Measurements from ENCODE around the gene ALCAM.

The ALCAM gene

DNA sequence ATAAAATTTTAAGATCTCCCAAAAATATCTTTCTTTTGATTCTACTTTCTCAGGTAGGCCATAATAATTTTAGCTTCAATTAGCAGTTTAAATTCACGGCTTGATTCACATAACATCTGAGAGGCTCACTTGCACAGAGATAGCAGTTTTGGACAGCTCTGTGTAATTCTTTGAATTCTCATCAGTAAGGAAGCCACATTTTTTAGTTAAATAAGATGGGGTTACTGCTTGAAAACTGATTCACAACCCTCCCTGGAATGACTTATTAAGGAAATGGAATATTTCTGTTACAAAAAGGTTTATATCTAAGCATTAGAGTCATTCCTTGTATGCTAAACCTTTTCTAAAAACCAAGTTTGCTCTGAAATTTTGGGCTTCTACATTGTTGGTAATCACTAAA, 212.7 kb downstream of the ALCAM start (continued):
- TF ChIP-seq ZNF423 (tag by site-specific recombination; IDR thresholded peaks at IDR 0.05) (no peak), ZNF350 (tag by site-specific recombination; IDR thresholded peaks at IDR 0.05) (no peak), ZNF677 (tag by site-specific recombination; IDR thresholded peaks at IDR 0.05) (no peak), EGR2 (tag by site-specific recombination; IDR thresholded peaks at IDR 0.05; ENCODE audit: low read depth) (no peak)
- TF ChIP-seq, protein P1, sequence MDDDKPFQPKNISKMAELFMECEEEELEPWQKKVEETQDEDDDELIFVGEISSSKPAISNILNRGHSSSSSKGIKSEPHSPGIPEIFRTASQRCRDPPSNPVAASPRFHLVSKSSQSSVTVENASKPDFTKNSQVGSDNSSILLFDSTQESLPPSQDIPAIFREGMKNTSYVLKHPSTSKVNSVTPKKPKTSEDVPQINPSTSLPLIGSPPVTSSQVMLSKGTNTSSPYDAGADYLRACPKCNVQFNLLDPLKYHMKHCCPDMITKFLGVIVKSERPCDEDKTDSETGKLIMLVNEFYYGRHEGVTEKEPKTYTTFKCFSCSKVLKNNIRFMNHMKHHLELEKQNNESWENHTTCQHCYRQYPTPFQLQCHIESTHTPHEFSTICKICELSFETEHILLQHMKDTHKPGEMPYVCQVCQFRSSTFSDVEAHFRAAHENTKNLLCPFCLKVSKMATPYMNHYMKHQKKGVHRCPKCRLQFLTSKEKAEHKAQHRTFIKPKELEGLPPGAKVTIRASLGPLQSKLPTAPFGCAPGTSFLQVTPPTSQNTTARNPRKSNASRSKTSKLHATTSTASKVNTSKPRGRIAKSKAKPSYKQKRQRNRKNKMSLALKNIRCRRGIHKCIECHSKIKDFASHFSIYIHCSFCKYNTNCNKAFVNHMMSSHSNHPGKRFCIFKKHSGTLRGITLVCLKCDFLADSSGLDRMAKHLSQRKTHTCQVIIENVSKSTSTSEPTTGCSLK (tag by site-specific recombination; IDR thresholded peaks at IDR 0.05): no peak
- TF ChIP-seq, protein P2, sequence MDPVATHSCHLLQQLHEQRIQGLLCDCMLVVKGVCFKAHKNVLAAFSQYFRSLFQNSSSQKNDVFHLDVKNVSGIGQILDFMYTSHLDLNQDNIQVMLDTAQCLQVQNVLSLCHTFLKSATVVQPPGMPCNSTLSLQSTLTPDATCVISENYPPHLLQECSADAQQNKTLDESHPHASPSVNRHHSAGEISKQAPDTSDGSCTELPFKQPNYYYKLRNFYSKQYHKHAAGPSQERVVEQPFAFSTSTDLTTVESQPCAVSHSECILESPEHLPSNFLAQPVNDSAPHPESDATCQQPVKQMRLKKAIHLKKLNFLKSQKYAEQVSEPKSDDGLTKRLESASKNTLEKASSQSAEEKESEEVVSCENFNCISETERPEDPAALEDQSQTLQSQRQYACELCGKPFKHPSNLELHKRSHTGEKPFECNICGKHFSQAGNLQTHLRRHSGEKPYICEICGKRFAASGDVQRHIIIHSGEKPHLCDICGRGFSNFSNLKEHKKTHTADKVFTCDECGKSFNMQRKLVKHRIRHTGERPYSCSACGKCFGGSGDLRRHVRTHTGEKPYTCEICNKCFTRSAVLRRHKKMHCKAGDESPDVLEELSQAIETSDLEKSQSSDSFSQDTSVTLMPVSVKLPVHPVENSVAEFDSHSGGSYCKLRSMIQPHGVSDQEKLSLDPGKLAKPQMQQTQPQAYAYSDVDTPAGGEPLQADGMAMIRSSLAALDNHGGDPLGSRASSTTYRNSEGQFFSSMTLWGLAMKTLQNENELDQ (tag by site-specific recombination; IDR thresholded peaks at IDR 0.05; ENCODE audit: low read depth): no peak

DNA sequence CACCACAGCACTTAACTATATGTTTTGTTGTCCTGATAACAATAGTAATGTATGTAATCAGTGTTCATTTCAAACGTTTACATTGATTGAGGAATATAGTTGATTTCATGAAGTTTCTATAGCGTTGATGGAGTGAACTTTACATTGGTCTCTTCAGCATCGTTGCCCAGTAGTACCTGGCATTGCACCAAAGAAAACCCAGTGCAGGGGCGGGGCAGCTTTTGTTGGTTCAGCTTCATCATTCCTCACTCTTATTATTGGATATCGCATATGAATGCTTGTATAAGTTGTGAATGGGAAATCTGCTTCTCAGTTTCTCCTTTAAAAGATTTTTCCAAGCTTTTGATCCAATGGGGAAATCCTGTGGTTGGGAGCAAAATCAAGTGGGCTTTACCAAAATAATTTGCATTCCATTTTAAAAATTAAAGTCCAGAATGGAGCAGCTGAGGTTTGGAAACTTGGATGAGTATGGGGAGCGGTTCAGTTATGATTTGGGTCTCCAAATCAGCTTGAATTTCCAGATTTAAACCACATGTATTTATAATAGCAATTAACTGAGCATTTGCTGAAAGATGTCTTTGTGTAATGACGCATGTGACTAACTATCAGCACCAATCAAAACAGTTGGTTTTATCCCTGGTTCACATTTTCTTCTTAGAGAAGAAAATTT, 213.7 kb downstream of the ALCAM start:
- no peak overlapping the region for H3K27ac ChIP-seq (ENCODE audit: extremely low read depth, low read depth, low read length)
- H3K36me3 ChIP-seq (ENCODE audit: control insufficient read depth in 2 of 2, insufficient read depth in 1 of 2, low read length in 2 of 2): peaks cover 0 to 2% of the 10 kb centered on the region in 2 experiments; a peak in 1 of 3 replicates
- CTCF ChIA-PET: interaction anchor here (1.0 kb wide), 1 partner anchor 14 kb away, joined by 3 read pairs; no protein-coding TSS in a partner anchor
- POLR2A ChIA-PET: no interaction called here
- H3K4me3 ChIP-seq (ENCODE audit: low read depth, low read length): no peak overlapping the region
- no peaks in the 10 kb centered on the region for H3K9me3 ChIP-seq (ENCODE audit: control insufficient read depth, insufficient read depth, low read depth, low read length)
- no peaks in the 10 kb centered on the region for H3K4me1 ChIP-seq (ENCODE audit: control insufficient read depth, insufficient read depth, low read length)
- no peak for TF ChIP-seq ZNF660 (tag by site-specific recombination; IDR thresholded peaks at IDR 0.05)
- TF ChIP-seq ZNF18 (tag by site-specific recombination; IDR thresholded peaks at IDR 0.05): no peak
- no peak for TF ChIP-seq ZSCAN16 (tag by site-specific recombination; IDR thresholded peaks at IDR 0.05)
- no peak for TF ChIP-seq ZNF76 (tag by site-specific recombination; IDR thresholded peaks at IDR 0.05; ENCODE audit: borderline replicate concordance, low read depth)
- TF ChIP-seq ZBTB48 (tag by site-specific recombination; IDR thresholded peaks at IDR 0.05): no peak
- no peak for TF ChIP-seq KLF10 (tag by site-specific recombination; IDR thresholded peaks at IDR 0.05)
- TF ChIP-seq ZNF10 (tag by site-specific recombination; IDR thresholded peaks at IDR 0.05): no peak
- no peak for TF ChIP-seq ZNF140 (tag by site-specific recombination; IDR thresholded peaks at IDR 0.05)
- TF ChIP-seq, protein P3, sequence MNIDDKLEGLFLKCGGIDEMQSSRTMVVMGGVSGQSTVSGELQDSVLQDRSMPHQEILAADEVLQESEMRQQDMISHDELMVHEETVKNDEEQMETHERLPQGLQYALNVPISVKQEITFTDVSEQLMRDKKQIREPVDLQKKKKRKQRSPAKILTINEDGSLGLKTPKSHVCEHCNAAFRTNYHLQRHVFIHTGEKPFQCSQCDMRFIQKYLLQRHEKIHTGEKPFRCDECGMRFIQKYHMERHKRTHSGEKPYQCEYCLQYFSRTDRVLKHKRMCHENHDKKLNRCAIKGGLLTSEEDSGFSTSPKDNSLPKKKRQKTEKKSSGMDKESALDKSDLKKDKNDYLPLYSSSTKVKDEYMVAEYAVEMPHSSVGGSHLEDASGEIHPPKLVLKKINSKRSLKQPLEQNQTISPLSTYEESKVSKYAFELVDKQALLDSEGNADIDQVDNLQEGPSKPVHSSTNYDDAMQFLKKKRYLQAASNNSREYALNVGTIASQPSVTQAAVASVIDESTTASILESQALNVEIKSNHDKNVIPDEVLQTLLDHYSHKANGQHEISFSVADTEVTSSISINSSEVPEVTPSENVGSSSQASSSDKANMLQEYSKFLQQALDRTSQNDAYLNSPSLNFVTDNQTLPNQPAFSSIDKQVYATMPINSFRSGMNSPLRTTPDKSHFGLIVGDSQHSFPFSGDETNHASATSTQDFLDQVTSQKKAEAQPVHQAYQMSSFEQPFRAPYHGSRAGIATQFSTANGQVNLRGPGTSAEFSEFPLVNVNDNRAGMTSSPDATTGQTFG (tag by site-specific recombination; IDR thresholded peaks at IDR 0.05; ENCODE audit: borderline replicate concordance): no peak
- TF ChIP-seq, protein P4, sequence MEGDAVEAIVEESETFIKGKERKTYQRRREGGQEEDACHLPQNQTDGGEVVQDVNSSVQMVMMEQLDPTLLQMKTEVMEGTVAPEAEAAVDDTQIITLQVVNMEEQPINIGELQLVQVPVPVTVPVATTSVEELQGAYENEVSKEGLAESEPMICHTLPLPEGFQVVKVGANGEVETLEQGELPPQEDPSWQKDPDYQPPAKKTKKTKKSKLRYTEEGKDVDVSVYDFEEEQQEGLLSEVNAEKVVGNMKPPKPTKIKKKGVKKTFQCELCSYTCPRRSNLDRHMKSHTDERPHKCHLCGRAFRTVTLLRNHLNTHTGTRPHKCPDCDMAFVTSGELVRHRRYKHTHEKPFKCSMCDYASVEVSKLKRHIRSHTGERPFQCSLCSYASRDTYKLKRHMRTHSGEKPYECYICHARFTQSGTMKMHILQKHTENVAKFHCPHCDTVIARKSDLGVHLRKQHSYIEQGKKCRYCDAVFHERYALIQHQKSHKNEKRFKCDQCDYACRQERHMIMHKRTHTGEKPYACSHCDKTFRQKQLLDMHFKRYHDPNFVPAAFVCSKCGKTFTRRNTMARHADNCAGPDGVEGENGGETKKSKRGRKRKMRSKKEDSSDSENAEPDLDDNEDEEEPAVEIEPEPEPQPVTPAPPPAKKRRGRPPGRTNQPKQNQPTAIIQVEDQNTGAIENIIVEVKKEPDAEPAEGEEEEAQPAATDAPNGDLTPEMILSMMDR (tag by site-specific recombination; IDR thresholded peaks at IDR 0.05): no peak

All from HEK293 (cell line).